ENCODE results near the gene DIABLO. TPM values are rescaled to one million over a fixed set of nuclear protein-coding genes. Genes with fewer than 3 reads are reported as not detected.

Gene DIABLO
- total and polyA plus RNA-seq, 9 of the 15 experiments (the other 6 are each of a cell fraction or from before 2014, with no cell fraction given), result 37.3 to 101 (median 80.1) TPM

GRCh38 chr12:122172262-122172939 is 53.5 kb downstream of the DIABLO start (continued):
- TF ChIP-seq, protein P1, sequence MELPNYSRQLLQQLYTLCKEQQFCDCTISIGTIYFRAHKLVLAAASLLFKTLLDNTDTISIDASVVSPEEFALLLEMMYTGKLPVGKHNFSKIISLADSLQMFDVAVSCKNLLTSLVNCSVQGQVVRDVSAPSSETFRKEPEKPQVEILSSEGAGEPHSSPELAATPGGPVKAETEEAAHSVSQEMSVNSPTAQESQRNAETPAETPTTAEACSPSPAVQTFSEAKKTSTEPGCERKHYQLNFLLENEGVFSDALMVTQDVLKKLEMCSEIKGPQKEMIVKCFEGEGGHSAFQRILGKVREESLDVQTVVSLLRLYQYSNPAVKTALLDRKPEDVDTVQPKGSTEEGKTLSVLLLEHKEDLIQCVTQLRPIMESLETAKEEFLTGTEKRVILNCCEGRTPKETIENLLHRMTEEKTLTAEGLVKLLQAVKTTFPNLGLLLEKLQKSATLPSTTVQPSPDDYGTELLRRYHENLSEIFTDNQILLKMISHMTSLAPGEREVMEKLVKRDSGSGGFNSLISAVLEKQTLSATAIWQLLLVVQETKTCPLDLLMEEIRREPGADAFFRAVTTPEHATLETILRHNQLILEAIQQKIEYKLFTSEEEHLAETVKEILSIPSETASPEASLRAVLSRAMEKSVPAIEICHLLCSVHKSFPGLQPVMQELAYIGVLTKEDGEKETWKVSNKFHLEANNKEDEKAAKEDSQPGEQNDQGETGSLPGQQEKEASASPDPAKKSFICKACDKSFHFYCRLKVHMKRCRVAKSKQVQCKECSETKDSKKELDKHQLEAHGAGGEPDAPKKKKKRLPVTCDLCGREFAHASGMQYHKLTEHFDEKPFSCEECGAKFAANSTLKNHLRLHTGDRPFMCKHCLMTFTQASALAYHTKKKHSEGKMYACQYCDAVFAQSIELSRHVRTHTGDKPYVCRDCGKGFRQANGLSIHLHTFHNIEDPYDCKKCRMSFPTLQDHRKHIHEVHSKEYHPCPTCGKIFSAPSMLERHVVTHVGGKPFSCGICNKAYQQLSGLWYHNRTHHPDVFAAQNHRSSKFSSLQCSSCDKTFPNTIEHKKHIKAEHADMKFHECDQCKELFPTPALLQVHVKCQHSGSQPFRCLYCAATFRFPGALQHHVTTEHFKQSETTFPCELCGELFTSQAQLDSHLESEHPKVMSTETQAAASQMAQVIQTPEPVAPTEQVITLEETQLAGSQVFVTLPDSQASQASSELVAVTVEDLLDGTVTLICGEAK (IDR thresholded peaks at IDR 0.05), result no peak
- TF ChIP-seq, protein P1 (CRISPR knock-in tag; IDR thresholded peaks at IDR 0.05), result no peak
- TF ChIP-seq TRIM28 (IDR thresholded peaks at IDR 0.05) (no peak), NFATC3 (IDR thresholded peaks at IDR 0.05) (no peak), ZNF589 (CRISPR knock-in tag; IDR thresholded peaks at IDR 0.05; ENCODE audit: low read depth) (no peak), ZNF318 (IDR thresholded peaks at IDR 0.05; ENCODE audit: borderline replicate concordance in 1 of 2, low read depth in 1 of 2) (no peak)
- TF ChIP-seq, protein P2, sequence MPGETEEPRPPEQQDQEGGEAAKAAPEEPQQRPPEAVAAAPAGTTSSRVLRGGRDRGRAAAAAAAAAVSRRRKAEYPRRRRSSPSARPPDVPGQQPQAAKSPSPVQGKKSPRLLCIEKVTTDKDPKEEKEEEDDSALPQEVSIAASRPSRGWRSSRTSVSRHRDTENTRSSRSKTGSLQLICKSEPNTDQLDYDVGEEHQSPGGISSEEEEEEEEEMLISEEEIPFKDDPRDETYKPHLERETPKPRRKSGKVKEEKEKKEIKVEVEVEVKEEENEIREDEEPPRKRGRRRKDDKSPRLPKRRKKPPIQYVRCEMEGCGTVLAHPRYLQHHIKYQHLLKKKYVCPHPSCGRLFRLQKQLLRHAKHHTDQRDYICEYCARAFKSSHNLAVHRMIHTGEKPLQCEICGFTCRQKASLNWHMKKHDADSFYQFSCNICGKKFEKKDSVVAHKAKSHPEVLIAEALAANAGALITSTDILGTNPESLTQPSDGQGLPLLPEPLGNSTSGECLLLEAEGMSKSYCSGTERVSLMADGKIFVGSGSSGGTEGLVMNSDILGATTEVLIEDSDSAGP (CRISPR knock-in tag; IDR thresholded peaks at IDR 0.05), result no peak
